GOT3 (cell line): ENCODE measurements around the gene TUBD1.
A peak's percentile ranks its signal among the peaks of the same experiment; 100 is the strongest.
"Not testable (repeated sequence)": the region's sequence is repeated elsewhere in the genome, so short reads cannot be mapped to it uniquely, and the experiment has no call there.

Source experiments
- DNase-seq: peaks from one replicate; lab custom pipeline; 2025; ENCODE audit warnings: mixed read lengths; lab: John Stamatoyannopoulos, UW

Gene TUBD1, protein sequence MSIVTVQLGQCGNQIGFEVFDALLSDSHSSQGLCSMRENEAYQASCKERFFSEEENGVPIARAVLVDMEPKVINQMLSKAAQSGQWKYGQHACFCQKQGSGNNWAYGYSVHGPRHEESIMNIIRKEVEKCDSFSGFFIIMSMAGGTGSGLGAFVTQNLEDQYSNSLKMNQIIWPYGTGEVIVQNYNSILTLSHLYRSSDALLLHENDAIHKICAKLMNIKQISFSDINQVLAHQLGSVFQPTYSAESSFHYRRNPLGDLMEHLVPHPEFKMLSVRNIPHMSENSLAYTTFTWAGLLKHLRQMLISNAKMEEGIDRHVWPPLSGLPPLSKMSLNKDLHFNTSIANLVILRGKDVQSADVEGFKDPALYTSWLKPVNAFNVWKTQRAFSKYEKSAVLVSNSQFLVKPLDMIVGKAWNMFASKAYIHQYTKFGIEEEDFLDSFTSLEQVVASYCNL

DNA sequence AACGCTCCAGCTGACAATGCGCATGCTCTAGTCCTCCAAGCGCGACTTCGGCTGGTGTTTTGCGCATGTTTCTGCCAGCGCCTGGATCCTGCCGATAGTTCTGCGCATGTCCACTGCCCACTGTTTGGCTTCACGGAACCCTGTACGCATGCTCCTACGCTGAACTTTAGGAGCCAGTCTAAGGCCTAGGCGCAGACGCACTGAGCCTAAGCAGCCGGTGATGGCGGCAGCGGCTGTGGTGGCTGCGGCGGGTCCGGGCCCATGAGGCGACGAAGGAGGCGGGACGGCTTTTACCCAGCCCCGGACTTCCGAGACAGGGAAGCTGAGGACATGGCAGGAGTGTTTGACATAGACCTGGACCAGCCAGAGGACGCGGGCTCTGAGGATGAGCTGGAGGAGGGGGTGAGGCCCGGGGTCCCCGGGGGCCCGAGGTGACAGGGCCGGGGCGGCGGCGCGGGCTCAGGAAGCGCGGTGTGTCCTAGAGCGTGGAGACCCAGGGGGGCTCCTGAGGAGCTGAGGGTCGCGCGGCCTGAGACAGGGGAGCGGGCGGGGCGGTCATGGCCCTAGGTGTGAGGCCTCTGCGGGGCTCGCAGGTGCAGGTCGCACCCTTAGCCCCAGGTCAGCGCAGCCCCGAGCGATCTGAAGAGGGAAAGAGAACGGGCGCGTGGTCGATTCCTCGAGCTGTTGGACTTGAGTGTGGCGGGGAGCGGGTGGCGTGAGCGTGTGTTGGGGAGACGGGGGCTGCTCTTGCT, at the start of gene TUBD1, which contains the start of gene RPS6KB1:
Gene TUBD1 (minus strand): TSS at position 20 of the 752 bp plus-strand sequence. CDS start 1,941 bp downstream, outside the sequence.
Gene RPS6KB1 (plus strand): TSS at position 198 of the 752 bp plus-strand sequence. CDS start 64 bp downstream, at position 262.
- DNase-seq: peak; percentile 89

DNA sequence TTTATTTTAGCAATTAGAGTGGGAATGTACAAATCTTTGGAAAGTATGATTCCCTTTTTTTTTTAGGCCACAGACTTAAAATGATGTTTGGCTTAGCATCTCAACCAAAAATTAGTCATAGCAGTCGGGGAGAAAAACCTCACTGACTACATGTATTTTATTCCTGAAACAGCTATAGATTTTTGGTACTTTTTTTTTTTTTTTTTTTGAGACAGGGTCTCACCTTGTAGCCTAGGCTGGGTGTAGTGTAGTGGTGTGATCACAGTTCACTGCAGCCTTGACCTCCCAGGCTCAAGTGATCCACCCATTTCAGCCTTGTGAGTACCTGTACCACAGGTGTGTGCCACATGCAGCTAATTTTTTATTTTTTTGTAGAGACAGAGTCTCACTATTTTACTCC, 48.4 kb upstream of the TUBD1 start:
- no peak for DNase-seq

DNA sequence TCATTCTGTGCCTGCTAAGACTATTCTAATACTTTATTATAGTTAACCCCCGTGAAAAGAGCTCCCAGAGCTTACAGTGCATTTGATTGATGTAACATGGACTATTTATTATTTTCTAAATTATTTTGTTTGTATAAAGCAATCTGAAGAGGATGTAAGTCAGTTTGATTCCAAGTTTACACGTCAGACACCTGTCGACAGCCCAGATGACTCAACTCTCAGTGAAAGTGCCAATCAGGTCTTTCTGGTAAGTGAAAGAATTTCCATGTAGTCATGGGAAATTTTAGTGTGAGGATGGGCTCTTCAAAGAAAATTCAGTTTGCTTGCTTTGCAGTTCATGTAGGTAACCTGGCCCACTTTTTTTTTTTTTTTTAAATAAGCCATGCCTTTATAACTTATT, 48.0 kb upstream of the TUBD1 start:
- DNase-seq: not testable (repeated sequence)

DNA sequence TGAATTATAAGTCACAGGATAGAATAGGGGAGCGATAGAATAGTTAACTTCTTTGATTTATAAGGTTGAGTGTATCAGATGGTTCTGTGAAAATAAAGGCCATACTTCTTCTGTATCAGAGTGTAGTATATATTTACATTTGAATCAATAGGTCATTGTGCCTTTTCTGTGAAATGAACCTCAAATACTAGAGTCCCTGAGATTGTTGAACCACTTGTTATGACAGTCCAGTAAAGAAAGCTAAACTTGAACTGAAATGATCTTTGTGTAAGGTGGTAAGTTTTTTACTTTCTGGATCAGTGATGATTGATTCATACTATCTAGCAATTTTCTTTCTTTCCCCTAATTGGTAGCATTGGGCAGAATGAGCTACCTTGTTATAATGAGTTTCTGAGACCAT, 40.6 kb upstream of the TUBD1 start:
- DNase-seq: not testable (repeated sequence)

DNA sequence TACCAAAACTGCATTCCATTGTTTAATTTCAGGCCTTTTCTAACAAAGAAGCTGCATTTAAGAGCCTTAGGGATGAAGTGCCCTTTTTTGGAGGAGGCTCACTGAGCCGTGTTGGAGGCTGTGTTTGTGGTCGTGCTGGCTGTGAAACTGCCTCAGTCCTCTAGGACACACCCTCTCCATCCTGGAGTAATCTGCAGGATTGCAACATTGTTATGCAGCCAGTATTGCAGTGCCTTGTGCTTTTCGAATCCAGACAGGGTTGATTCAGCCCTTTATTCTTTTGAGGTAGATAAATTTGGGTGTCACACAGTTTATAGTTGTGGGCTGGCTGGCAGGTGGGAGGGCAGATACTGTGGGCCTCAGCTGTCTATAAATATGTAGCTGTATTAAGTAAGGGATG, 38.0 kb upstream of the TUBD1 start:
- not testable (repeated sequence) for DNase-seq

DNA sequence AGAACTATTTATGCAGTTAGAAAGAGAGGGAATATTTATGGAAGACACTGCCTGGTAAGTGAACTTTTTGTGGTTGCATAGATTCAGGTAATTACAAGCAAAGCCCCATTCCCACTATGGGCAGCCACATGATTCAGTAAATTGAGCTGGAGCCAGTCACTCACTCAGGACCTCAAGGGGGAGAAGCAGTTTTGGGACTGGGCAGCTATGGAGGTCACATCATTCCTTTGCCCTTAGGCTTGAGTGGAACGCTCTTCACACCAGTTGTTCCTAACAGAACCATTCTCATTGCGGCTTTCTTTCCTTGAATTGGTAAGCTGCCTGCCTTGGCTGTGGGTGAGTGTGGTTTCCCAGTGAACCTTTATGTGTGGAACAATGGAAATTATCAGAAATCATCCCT, 37.4 kb upstream of the TUBD1 start:
- not testable (repeated sequence) for DNase-seq

DNA sequence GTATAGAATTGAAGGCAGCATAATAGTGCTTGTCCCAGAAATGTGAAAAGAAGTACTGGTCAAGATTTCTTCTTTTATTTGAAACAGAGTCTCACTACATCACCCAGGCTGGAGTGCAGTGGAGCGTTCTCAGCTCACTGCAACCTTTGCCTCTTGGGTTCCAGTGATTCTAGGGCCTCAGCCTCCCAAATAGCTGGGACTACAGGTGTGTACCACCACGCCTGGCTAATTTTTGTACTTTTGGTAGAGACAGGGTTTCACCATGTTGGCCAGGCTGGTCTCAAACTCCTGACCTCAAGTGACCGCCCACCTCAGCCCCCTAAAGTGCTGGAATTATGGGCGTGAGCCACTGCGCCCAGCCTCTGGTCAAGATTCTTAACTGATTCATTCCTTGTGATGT, 27.9 kb upstream of the TUBD1 start:
- DNase-seq: not testable (repeated sequence)

DNA sequence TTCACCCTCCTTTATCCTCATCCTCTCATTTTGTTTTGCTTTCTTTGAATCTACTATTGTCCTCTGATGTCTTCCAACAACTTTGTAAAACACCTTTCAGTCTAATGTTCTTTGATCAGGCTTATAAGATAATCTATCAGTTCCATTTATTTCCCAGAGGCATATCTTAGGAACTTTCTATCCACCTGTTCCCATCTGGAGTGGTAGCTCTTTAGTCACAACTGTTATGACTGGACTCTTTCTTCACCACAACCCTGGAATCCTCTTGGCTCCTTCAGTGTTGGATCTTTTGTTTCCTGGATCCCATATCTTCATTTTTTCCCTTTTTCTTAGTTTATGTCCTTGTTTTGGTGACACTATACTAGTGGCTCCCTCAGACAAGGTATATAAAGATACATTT, 23.7 kb upstream of the TUBD1 start:
- no peak for DNase-seq

DNA sequence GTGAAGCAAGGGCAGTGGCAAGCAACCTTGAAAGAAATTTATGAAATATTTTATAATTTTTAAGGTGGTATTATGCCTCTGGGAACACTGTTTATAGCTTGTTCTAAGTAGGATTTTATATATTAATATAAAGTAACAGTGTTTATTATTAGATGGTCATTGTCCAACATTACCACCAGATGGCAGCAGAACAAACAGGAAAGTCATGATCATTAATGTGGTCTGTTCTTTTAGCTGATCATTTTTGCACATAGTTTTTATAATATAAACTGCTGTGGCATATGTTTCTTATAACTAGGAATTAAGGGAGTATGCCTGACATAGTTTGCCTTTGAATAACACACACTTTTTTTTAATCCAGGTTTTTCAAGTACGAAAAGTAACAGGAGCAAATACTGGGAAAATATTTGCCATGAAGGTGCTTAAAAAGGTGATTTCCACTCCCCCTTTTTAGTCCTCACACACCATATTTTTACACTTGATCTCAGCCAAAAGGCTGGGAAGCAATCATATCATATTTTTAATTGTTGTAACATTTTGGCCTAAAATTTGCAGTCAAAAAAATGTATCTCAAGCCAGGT, 21.6 kb upstream of the TUBD1 start:
- no peak for DNase-seq

DNA sequence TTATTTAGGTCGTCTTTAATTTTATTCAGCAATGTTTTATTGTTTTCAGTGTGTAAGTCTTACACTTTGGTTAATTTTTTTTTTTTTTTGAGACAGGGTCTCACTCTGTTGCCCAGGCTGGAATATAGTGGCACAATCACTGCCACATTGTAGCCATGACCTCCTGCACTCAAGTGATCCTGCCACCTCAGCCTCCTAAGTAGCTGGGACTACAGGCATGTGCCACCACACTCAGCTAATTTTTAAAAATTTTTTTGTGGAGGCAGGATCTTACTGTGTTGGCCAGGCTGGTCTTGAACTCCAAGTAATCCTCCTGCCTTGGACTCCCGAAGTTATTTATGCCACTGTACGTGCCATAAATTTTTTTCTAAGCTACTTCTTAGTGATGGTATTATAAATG, 14.7 kb upstream of the TUBD1 start:
- DNase-seq: no peak

DNA sequence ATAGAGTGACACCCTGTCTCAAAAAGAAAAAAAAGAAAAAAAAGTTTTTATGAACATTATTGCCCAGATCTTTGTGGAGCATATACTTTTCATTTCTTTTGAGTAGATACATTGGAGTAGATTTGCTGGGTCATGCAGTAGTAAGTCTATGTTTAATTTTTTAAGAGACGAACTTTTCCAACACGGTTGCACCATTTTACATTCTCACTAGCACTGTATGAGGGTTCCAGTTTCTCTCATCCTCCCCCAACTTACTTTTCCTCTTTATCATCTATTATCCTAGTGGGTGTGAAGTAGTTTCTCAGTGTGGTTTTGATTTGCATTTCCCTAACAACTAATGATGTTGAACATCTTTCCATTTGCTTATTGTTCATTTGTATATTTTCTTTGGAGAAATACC, 10.7 kb upstream of the TUBD1 start:
- DNase-seq: no peak

DNA sequence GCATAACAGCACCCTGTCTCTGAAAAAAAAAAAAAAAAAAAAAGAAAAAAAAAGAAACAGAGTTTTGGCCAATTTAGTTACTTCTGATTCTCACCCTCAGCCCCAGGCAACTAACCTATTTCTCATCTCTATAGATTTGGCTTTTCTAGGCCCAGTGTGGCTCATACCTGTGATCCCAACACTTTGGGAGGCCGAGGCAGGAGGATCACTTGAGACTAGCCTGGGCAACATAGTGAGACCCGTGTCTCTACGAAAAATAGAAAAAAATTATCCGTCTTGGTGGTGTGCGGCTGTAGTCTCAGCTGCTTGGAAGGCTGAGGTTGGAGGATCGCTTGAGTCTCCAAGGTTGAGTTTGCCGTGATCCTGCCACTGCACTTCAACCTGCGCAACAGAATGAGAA, 8.9 kb upstream of the TUBD1 start:
- DNase-seq: no peak

DNA sequence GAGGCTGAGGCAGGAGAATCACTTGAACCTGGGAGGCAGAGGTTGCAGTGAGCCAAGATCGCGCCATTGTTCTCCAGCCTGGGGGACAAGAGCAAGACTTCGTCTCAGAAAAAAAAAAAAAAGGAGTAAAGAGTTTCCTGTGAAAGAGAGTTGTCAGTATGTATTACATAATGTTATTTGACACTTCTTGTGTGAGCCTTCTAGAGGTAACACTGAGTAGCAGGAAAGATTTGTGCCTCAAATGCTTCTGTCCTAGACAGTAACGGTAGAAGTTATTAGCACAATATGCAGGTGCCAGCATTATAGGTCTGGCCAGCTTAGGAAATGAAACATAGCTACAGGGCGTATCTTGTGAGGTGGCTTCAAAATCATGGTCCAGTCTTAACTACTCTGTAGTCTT, 6.4 kb upstream of the TUBD1 start:
- DNase-seq: no peak

DNA sequence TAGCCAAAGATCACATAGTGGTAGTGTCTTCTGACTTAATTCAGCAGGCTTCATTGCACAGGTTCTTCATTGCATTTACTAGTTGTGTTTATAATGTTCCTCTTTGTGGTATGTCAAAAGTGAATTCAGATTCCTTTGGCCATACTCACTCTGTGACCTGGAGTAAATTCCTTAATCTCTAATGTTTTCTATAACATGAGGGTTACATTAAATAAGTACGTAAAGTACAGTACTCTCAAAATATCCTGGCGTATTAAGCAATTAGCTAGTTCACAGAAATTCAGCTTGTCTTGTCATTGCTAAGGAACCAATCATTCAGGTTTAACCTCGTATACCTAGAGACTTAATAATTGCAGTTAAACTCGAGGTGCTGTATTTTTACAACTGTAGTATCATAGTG, 4.3 kb upstream of the TUBD1 start:
- DNase-seq: no peak

DNA sequence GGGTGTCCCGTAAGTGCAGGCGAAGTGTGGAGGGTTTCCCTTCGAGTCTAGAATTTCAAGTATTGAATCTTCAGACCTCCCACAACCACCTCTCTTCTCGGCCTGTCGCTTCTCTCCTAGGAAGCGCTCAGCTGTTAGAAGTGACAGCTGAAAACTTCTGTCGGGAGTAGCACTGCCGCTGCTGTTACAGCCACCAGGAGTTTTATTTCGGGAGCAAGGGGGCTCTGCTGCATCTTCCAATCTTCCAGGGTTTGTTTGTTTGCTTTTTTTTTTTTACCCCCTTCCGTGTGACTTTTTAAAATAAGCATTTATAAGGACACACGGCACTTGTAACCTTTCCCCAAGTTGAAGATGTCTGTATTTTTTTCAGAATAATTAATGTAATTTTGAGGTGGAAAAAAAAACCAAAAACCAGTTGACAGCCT, 945 bp upstream of the TUBD1 start:
- no peak for DNase-seq

DNA sequence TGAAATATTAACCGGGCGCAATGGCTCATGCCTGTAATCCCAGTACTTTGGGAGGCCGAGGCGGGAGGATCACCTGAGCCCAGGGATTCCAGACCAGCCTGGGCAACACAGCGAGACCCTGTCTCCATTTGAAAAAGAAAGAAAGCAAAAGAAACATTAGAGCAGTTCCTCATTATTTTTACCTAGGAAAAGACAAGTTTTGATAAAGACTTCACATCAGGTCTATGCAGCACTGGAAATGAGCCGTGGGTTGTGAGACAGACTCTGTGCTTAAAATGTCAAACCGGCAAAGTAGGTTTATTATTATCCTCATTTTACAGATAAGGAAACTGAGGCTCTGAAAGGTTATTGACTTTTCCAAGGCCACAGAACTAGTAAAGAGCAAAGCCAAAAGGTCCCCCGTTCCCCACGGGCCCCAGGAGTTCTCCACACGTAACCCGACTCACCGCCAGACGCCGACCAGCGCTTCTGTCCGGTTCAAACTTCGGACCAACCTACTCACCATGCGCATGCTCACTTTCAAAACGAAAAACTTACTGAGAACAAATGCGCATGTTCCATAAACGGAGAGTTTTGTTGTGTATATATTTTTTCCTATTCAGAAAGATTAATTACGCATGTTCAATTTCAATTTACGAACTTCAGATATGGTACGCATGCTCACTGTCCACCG, 356 bp downstream of the TUBD1 start:
- DNase-seq: no peak

DNA sequence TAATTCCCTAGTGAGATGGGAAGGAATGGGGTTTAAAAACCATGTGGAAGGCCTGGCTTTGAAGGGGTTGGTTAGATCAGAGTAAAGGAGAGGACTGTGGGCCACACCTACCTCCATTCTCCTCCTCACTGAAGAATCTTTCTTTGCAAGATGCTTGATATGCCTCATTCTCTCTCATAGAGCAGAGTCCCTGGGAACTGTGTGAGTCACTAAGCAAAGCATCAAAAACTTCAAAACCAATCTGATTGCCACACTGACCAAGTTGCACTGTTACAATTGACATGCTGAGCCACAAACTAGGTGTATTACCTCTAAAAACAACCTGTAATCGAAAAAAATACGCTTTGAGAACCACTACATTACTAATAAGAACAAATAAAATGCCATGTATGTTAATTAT, 2.0 kb downstream of the TUBD1 start:
- no peak for DNase-seq

DNA sequence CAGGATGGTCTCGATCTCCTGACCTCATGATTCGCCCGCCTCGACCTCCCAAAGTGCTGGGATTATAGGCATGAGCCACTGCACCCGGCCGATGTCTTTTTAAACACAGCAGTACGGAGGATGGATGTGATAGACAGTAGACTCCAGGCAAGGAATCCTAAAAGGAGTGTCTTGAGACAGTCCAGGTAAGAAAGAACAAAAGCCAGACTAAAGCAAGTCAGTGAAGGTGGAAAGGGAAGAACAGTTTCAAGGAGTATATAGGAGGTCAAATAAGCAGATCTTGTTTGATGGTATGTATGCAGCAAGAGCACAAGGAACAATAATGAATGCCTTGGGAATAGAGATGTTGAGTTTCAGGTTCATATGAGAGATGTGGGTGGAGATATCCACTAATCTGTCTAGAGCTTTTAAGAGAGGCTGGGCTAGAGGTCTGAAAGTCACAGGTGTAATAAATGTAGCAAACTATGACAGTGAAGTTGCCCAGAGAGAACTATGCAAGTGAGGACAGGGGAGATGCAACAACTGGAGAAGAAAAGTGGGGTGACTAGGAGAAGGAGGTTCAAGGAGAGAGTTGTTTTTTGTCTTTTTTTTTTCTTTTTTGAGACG, 4.5 kb downstream of the TUBD1 start:
- DNase-seq: no peak

DNA sequence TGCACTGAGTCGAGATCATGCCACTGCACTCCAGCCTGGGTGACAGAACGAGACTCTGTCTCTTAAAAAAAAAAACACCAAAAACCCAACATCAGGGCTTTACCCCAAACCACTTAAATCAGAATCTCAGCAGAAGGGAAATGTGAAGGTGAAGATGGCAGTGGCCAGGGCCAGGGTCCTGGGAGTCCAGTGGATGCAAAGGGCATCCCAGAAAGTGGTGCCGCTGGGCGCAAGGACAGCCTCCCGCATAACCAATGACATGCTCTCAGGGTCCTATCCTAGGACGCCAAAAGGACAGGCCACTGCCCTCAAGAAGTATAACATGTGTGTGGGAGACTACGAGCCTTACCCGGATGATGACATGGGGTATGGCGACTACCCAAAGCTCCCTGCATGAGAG, 7.9 kb downstream of the TUBD1 start:
- DNase-seq: no peak

DNA sequence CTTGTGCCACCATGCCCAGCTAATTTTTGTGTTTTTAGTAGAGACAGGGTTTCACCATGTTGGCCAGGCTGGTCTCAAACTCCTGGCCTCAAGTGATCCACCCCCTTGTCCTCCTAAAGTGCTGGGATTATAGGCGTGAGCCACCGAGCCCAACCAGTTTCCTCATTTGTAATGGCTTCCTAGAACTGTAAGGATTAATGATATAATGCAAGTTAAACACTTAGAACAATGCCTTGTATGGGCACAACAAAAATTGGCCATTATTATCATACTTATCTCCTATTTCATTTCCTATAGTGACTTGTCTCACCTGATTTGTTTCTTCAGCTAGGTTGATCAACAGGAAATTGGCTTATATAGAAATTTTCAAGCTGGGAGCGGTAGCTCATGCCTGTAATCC, 14.1 kb downstream of the TUBD1 start:
- DNase-seq: no peak

DNA sequence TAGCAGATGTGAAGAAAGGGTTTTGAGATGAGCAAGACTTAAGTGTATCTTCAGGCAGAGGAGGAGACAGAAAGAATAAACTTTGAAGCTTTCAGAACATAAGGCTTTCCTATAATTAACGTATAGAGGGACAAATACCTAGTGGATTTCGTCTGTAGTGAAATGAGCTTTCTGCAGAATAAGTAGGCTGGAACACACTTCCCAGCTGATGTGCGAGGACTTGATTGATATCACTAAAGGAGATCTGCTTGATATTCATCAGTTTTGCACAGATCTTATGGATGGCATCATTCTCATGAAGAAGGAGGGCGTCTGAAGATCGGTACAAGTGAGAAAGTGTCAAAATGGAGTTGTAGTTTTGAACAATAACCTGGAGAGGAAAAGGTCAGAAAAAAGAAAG, 14.8 kb downstream of the TUBD1 start:
- no peak for DNase-seq

DNA sequence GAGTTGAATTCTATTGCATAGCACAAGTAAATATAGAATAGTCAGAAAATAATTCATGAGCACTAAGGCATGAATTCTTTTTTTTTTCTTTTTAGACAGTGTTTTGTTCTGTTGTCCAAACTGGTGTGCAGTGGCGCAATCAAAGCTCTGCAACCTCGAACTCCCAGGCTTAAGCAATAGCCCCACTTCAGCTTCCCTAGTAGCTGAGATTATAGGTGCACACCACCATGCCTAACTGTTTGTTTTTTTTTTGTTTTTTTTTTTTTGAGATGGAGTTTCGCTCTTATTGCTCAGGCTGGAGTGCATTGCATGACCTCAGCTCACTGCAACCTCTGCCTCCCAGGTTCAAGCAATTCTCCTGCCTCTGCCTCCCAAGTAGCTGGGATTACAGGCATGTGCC, 16.6 kb downstream of the TUBD1 start:
- no peak for DNase-seq
